Hepatocyte (in vitro differentiated cells): Measurements from ENCODE around the gene TASP1. TPM values are rescaled to one million over a fixed set of nuclear protein-coding genes. Genes with fewer than 3 reads are reported as not detected.

Source experiments
- DNase-seq: peaks from one replicate; pipeline ENCODE4 v3.0.0-alpha.2; 2016; ENCODE audit warnings: low spot score
- H2AFZ ChIP-seq: fragments of 200-600 bp; sonication (generic); 2 replicates; pipeline ENCODE4 v1.6.0; 2016; ENCODE audit warnings: antibody characterized with exemption, mild to moderate bottlenecking
- H3K27ac ChIP-seq: fragments of 200-600 bp; sonication (generic); 2 replicates; pipeline ENCODE4 v1.5.1; 2016; ENCODE audit warnings: mild to moderate bottlenecking
- H3K27me3 ChIP-seq: fragments of 200-600 bp; sonication (generic); 2 replicates; pipeline ENCODE4 v1.6.1; 2016
- H3K36me3 ChIP-seq: fragments of 200-600 bp; sonication (generic); replicated peaks from 2 replicates; pipeline ENCODE4 v1.5.1; 2016; ENCODE audit warnings: low read depth; ENCODE audit not compliant: insufficient read depth
- H3K4me1 ChIP-seq: fragments of 200-600 bp; sonication (generic); 2 replicates; pipeline ENCODE4 v1.5.1; 2016; ENCODE audit warnings: mild to moderate bottlenecking, moderate library complexity; ENCODE audit not compliant: insufficient read depth
- H3K4me2 ChIP-seq: fragments of 200-600 bp; sonication (generic); 2 replicates; pipeline ENCODE4 v1.6.0; 2016
- H3K4me3 ChIP-seq: fragments of 200-600 bp; sonication (generic); 2 replicates; pipeline ENCODE4 v1.5.1; 2016; ENCODE audit warnings: mild to moderate bottlenecking
- H3K79me2 ChIP-seq: fragments of 200-600 bp; sonication (generic); 2 replicates; pipeline ENCODE4 v1.6.0; 2017; ENCODE audit warnings: mild to moderate bottlenecking
- H3K9me2 ChIP-seq: fragments of 200-600 bp; sonication (generic); replicated peaks from 2 replicates; pipeline ENCODE4 v1.6.0; 2017; ENCODE audit warnings: mild to moderate bottlenecking; ENCODE audit not compliant: insufficient read depth
- H3K9me3 ChIP-seq: fragments of 200-600 bp; sonication (generic); 2 replicates; pipeline ENCODE4 v1.5.1; 2016; ENCODE audit warnings: low read depth, mild to moderate bottlenecking
- H4K20me1 ChIP-seq: fragments of 200-600 bp; sonication (generic); 2 replicates; pipeline ENCODE4 v1.6.0; 2016; ENCODE audit warnings: mild to moderate bottlenecking; ENCODE audit not compliant: insufficient read depth, poor library complexity, severe bottlenecking
- CTCF ChIP-seq: fragments of 200-600 bp; sonication (generic); IDR thresholded peaks from 2 replicates; pipeline ENCODE4 v1.5.1; 2016; ENCODE audit warnings: antibody characterized with exemption, mild to moderate bottlenecking; ENCODE audit not compliant: poor library complexity
- EZH2 ChIP-seq: fragments of 200-600 bp; sonication (generic); IDR thresholded peaks from 2 replicates; pipeline ENCODE4 v1.6.1; 2016; ENCODE audit warnings: antibody characterized with exemption, mild to moderate bottlenecking, borderline replicate concordance
- EZH2phosphoT487 ChIP-seq: fragments of 200-600 bp; sonication (generic); IDR thresholded peaks from one replicate; pipeline ENCODE4 v1.6.1; 2018; ENCODE audit warnings: antibody characterized with exemption, mild to moderate bottlenecking, low read depth, moderate library complexity; ENCODE audit not compliant: unreplicated experiment, severe bottlenecking
- WGBS: methylation state at CpG from one replicate; pipeline ENCODE4 v1.1.6; 2016; ENCODE audit warnings: low lambda C conversion rate; ENCODE audit errors: missing lambda C conversion rate; 5-methylcytosine and 5-hydroxymethylcytosine counted together
- polyA plus RNA-seq: library from polyadenylated mRNA; unstranded; fragments of >200 nt; fragmentation: Nextera tagmentation; extraction: Ambion mirVana; gene quantifications from 2 replicates; pipeline ENCODE4 v1.2.1, GENCODE V29; 2016
- total RNA-seq: library from RNA; depleted of rRNA; stranded (reverse); fragments of >200 nt; gene quantifications from 2 replicates; pipeline ENCODE4 v1.2.3, GENCODE V29; 2014

TASP1 gene
- total and polyA plus RNA-seq, 2 experiments from 2014 or later: 11.1 to 12.9 TPM

GRCh38 chr20:13515796-13516558 is 122.8 kb downstream of the TASP1 start:
- TF ChIP-seq EZH2 (no peak), EZH2phosphoT487 (no peak), CTCF (no peak)
- Histone ChIP-seq H3K36me3 (no peaks in the 10 kb centered on the region), H3K4me2 (no peak overlapping the region), H3K4me1 (no peaks in the 10 kb centered on the region), H3K27ac (no peak overlapping the region), H3K9me2 (no peaks in the 10 kb centered on the region), H4K20me1 (no peaks in the 10 kb centered on the region), H3K27me3 (no peaks in the 10 kb centered on the region), H3K9me3 (no peaks in the 10 kb centered on the region), H2AFZ (no peak overlapping the region), H3K4me3 (no peak overlapping the region), H3K79me2 (no peaks in the 10 kb centered on the region)
- 50% methylated on average over 5 of the region's 5 CpGs for whole genome bisulfite sequencing
- no peak for DNase-seq

- no peak overlapping the region for H3K27ac ChIP-seq
- no peak overlapping the region for H3K4me2 ChIP-seq
- no peak for TF ChIP-seq EZH2phosphoT487
- no peak for TF ChIP-seq EZH2
- no peak for TF ChIP-seq CTCF
- 74% methylated on average over 1 of the region's 1 CpG for WGBS
- no peaks in the 10 kb centered on the region for H3K9me2 ChIP-seq
- no peaks in the 10 kb centered on the region for H3K27me3 ChIP-seq
- DNase-seq: no peak
- no peaks in the 10 kb centered on the region for H4K20me1 ChIP-seq
- H3K9me3 ChIP-seq: no peaks in the 10 kb centered on the region
- H3K4me3 ChIP-seq: no peak overlapping the region
- H2AFZ ChIP-seq: no peak overlapping the region
- H3K4me1 ChIP-seq: no peaks in the 10 kb centered on the region
- H3K36me3 ChIP-seq: no peaks in the 10 kb centered on the region
- no peaks in the 10 kb centered on the region for H3K79me2 ChIP-seq
These were observed 123.4 kb downstream of the TASP1 start for GRCh38 chr20:13515291-13515690.

GRCh38 chr20:13510837-13511488 is 127.8 kb downstream of the TASP1 start:
- no peak overlapping the region for H3K4me3 ChIP-seq
- no peak overlapping the region for H2AFZ ChIP-seq
- no peaks in the 10 kb centered on the region for H3K27me3 ChIP-seq
- H3K9me2 ChIP-seq: no peaks in the 10 kb centered on the region
- no peaks in the 10 kb centered on the region for H4K20me1 ChIP-seq
- no peak overlapping the region for H3K27ac ChIP-seq
- no peak overlapping the region for H3K4me2 ChIP-seq
- TF ChIP-seq EZH2phosphoT487 (no peak), EZH2 (no peak), CTCF (no peak)
- H3K9me3 ChIP-seq: no peaks in the 10 kb centered on the region
- no peaks in the 10 kb centered on the region for H3K36me3 ChIP-seq
- 96% methylated on average over 6 of the region's 6 CpGs for WGBS
- H3K79me2 ChIP-seq: no peaks in the 10 kb centered on the region
- no peaks in the 10 kb centered on the region for H3K4me1 ChIP-seq
- DNase-seq: no peak
